GM18868 (cell line): ENCODE measurements around the gene EFNB3.

Experiments
- ATAC-seq: cut with Tn5 transposase; IDR thresholded peaks from one replicate; pipeline ENCODE4 v1.9.1; 2021; ENCODE audit warnings: mild to moderate bottlenecking, moderate library complexity; ENCODE audit not compliant: unreplicated experiment

The EFNB3 gene

GRCh38 chr17:7704601-7705268 is at the start of gene EFNB3:
Gene EFNB3, plus strand, starts transcription at chr17:7705202. Its CDS starts 397 bp downstream, at chr17:7705599.
- ATAC-seq = no peak

GRCh38 chr17:7655541-7655840 is 49.5 kb upstream of the EFNB3 start:
- ATAC-seq = no peak

- ATAC-seq = no peak
Measured at GRCh38 chr17:7656958-7657609, 47.9 kb upstream of the EFNB3 start.

- ATAC-seq = no peak
Measured at GRCh38 chr17:7667656-7668406, 37.2 kb upstream of the EFNB3 start.

GRCh38 chr17:7668482-7668881 is 36.5 kb upstream of the EFNB3 start:
- ATAC-seq = no peak

GRCh38 chr17:7673239-7673638 is 31.8 kb upstream of the EFNB3 start:
- ATAC-seq = no peak

- ATAC-seq = no peak
Measured at GRCh38 chr17:7674934-7675333, 30.1 kb upstream of the EFNB3 start.

GRCh38 chr17:7676533-7676932 is 28.5 kb upstream of the EFNB3 start:
- ATAC-seq = no peak

- ATAC-seq = no peak
Measured at GRCh38 chr17:7677388-7678067, 27.5 kb upstream of the EFNB3 start.

- ATAC-seq = no peak
Measured at GRCh38 chr17:7684851-7685532, 20.0 kb upstream of the EFNB3 start.

- peak; percentile 58 for ATAC-seq
Measured at GRCh38 chr17:7685533-7686221, 19.3 kb upstream of the EFNB3 start.

- ATAC-seq = peak; percentile 51
Measured at GRCh38 chr17:7686222-7687071, 18.6 kb upstream of the EFNB3 start.

- peak; percentile 41 for ATAC-seq
Measured at GRCh38 chr17:7687072-7687907, 17.7 kb upstream of the EFNB3 start, which contains the start of gene TP53. Gene TP53, minus strand, starts transcription at chr17:7687490. Its CDS starts 10,896 bp downstream, at chr17:7676594.

GRCh38 chr17:7687908-7688807 is 16.8 kb upstream of the EFNB3 start, which contains the start of gene WRAP53:
Gene WRAP53, plus strand, starts transcription at chr17:7688477. Its CDS starts 172 bp downstream, at chr17:7688649.
- peak; percentile 76 for ATAC-seq

GRCh38 chr17:7688808-7689316 is 16.1 kb upstream of the EFNB3 start:
- ATAC-seq = no peak

GRCh38 chr17:7695586-7695985 is 9.4 kb upstream of the EFNB3 start:
- no peak for ATAC-seq
